ENCODE results near the gene ADAP1.
"Not testable (repeated sequence)": the region's sequence is repeated elsewhere in the genome, so short reads cannot be mapped to it uniquely, and the experiment has no call there.

The ADAP1 gene

GRCh38 chr7:974820-975681 is 20.6 kb upstream of the ADAP1 start, which contains the start of gene COX19:
COX19 (minus strand) TSS chr7:975549; CDS start chr7:975509, 40 bp downstream.
- peak; percentile 95 for DNase-seq

GRCh38 chr7:974172-974571 is 19.7 kb upstream of the ADAP1 start:
- DNase-seq = no peak

- no peak for DNase-seq
These were observed 18.8 kb upstream of the ADAP1 start for GRCh38 chr7:973312-973711.

GRCh38 chr7:972676-973309 is 18.3 kb upstream of the ADAP1 start:
- no peak for DNase-seq

- DNase-seq = no peak
These were observed 17.6 kb upstream of the ADAP1 start for GRCh38 chr7:972110-972509.

- no peak for DNase-seq
These were observed 16.3 kb upstream of the ADAP1 start for GRCh38 chr7:970744-971143.

- DNase-seq = no peak
These were observed 14.9 kb upstream of the ADAP1 start for GRCh38 chr7:969403-969802.

GRCh38 chr7:968205-969105 is 14.0 kb upstream of the ADAP1 start:
- DNase-seq = no peak

- DNase-seq = no peak
These were observed 13.0 kb upstream of the ADAP1 start for GRCh38 chr7:967361-968082.

GRCh38 chr7:966291-967069 is 12.0 kb upstream of the ADAP1 start:
- DNase-seq = no peak

GRCh38 chr7:964401-965231 is 10.1 kb upstream of the ADAP1 start:
- DNase-seq = no peak

GRCh38 chr7:963236-964078 is 9.0 kb upstream of the ADAP1 start:
- no peak for DNase-seq

- no peak for DNase-seq
These were observed 8.1 kb upstream of the ADAP1 start for GRCh38 chr7:962401-963081.

GRCh38 chr7:961546-962400 is 7.3 kb upstream of the ADAP1 start:
- no peak for DNase-seq

- not testable (repeated sequence) for DNase-seq
These were observed 6.5 kb upstream of the ADAP1 start for GRCh38 chr7:960972-961371.

- no peak for DNase-seq
These were observed 5.9 kb upstream of the ADAP1 start for GRCh38 chr7:960269-960871.

GRCh38 chr7:959740-960139 is 5.3 kb upstream of the ADAP1 start:
- DNase-seq = not testable (repeated sequence)

- no peak for DNase-seq
These were observed 4.8 kb upstream of the ADAP1 start for GRCh38 chr7:959271-959670.
